ENCODE data around the gene DPAGT1.

DPAGT1 gene

DNA sequence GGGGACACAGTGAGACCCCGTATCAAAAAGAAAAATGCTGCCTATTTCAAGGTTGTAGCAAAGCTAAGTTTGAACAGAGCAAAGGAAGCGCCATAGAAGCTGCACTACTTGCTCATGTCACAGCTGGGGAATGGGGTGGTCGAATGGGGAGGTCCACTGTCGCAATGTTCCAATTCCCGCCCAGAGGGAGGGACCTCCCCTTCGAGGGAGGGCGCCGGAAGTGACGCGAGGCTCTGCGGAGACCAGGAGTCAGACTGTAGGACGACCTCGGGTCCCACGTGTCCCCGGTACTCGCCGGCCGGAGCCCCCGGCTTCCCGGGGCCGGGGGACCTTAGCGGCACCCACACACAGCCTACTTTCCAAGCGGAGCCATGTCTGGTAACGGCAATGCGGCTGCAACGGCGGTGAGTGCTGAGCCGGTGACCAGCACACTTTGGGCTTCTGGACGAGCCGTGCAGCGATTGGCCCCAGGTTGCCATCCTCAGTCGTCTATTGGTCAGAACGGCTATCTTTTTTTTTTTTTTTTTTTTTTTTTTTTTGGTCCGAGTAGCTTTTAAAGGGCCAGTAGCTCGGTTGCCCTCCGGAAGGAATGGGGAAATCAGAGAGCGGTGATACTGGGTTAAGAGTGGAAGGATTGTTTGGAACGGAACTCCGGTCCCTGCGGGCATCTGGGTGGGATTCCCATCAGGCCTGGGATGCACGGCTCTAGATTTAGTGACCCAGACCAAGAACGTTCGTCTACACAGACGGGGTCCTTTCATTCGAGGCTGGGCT, 16.8 kb downstream of the DPAGT1 start, which contains the start of gene HMBS:
HMBS (plus strand) TSS at position 219 of the 774 bp plus-strand sequence; CDS start at position 372, 153 bp downstream.
- peak within 1 kb of the TSS; percentile 69 to 94 (median 87) for H3K4me3 ChIP-seq (ENCODE audit: control insufficient read depth in 1 of 7, extremely low read depth in 1 of 7, insufficient read depth in 4 of 7, low read depth in 2 of 7, low read length in 6 of 7)
- DNase-seq = peak; percentile 95 to 98 (median 98)
- no peaks in the 10 kb centered on the region for H3K27me3 ChIP-seq (replicated peaks in 2 of 5; ENCODE audit: control insufficient read depth in 4 of 5, insufficient read depth in 5 of 5, low read length in 4 of 5)
- peaks cover 12 to 40% (median 20%) of the 10 kb centered on the region in 4 experiments for H3K36me3 ChIP-seq (ENCODE audit: control insufficient read depth in 4 of 4, insufficient read depth in 4 of 4, low read length in 3 of 4)
- 0% methylated on average over 35 of the region's 45 CpGs for WGBS (ENCODE audit: insufficient coverage)
- H3K27ac ChIP-seq (ENCODE audit: insufficient read depth in 1 of 2, low read depth in 1 of 2, low read length in 2 of 2, poor library complexity in 1 of 2, severe bottlenecking in 2 of 2) = peak within 1 kb of the TSS; percentile 46 to 86
- POLR2A ChIA-PET = interaction anchor here (1.3 to 2.1 kb wide), 2 partner anchors 10 to 17 kb away, joined by 5 to 19 read pairs; partner anchors contain the start of gene VPS11
- peaks cover 14 to 44% (median 34%) of the 10 kb centered on the region in 4 experiments for H3K4me1 ChIP-seq (ENCODE audit: control extremely low read depth in 1 of 4, control insufficient read depth in 4 of 4, insufficient read depth in 4 of 4, low read length in 3 of 4)
- H3K9me3 ChIP-seq (ENCODE audit: control extremely low read depth in 1 of 5, control insufficient read depth in 4 of 5, insufficient read depth in 2 of 5, low read depth in 1 of 5, low read length in 4 of 5) = no peaks in the 10 kb centered on the region
- CTCF ChIA-PET = interaction anchor here (0.6 to 4.9 kb wide), 9 partner anchors 10 to 135 kb away, joined by 3 to 25 read pairs (median 4); partner anchors contain the start of genes DPAGT1 and VPS11

DNA sequence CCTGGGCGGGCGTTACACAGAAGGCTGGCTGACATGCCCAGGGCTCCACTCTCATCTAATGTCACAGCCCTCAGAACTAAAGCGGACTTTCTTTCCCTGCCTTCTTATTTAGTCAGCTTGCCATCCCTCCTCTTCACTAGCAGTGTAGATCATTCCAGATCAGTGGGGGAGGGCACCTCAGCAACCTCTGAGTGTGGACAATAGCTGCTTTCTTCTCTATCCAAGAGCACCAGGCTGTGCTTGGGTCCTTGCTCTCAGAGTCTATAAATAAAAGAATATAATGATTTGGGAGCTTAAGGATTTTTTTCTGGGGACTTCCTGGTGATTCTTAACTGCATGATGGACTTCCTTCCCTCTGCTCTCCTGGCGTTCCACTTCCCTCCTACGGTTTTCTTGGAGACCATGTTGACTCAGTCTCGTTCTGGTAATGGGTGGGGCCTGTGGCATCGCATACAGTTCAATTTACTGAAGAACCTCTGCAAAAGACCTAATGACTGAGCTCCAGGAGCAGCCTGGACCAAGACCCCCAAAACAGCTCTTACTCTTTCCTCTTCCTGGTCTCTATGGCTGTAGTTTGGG, 19.9 kb downstream of the DPAGT1 start:
- no peaks in the 10 kb centered on the region for H3K27me3 ChIP-seq (replicated peaks in 2 of 5; ENCODE audit: control insufficient read depth in 4 of 5, insufficient read depth in 5 of 5, low read length in 4 of 5)
- no peak overlapping the region for H3K27ac ChIP-seq (ENCODE audit: insufficient read depth in 1 of 2, low read depth in 1 of 2, low read length in 2 of 2, poor library complexity in 1 of 2, severe bottlenecking in 2 of 2)
- H3K36me3 ChIP-seq (ENCODE audit: control insufficient read depth in 4 of 4, insufficient read depth in 4 of 4, low read length in 3 of 4) = peaks cover 14 to 58% (median 46%) of the 10 kb centered on the region in 4 experiments
- no peak overlapping the region for H3K4me3 ChIP-seq (ENCODE audit: control insufficient read depth in 1 of 7, extremely low read depth in 1 of 7, insufficient read depth in 4 of 7, low read depth in 2 of 7, low read length in 6 of 7)
- H3K9me3 ChIP-seq (ENCODE audit: control extremely low read depth in 1 of 5, control insufficient read depth in 4 of 5, insufficient read depth in 2 of 5, low read depth in 1 of 5, low read length in 4 of 5) = no peaks in the 10 kb centered on the region
- POLR2A ChIA-PET = interaction anchor here (1.5 kb wide), 1 partner anchor 14 kb away, joined by 4 read pairs; the partner anchor contains the start of gene VPS11
- WGBS (ENCODE audit: insufficient coverage) = 93% methylated on average over 6 of the region's 7 CpGs
- peaks cover 7 to 23% (median 17%) of the 10 kb centered on the region in 4 experiments for H3K4me1 ChIP-seq (ENCODE audit: control extremely low read depth in 1 of 4, control insufficient read depth in 4 of 4, insufficient read depth in 4 of 4, low read length in 3 of 4)
- CTCF ChIA-PET = interaction anchor here (0.5 to 4.9 kb wide), 3 partner anchors 11 to 44 kb away, joined by 3 to 25 read pairs (median 4); a partner anchor contains a TSS
- DNase-seq = no peak

DNA sequence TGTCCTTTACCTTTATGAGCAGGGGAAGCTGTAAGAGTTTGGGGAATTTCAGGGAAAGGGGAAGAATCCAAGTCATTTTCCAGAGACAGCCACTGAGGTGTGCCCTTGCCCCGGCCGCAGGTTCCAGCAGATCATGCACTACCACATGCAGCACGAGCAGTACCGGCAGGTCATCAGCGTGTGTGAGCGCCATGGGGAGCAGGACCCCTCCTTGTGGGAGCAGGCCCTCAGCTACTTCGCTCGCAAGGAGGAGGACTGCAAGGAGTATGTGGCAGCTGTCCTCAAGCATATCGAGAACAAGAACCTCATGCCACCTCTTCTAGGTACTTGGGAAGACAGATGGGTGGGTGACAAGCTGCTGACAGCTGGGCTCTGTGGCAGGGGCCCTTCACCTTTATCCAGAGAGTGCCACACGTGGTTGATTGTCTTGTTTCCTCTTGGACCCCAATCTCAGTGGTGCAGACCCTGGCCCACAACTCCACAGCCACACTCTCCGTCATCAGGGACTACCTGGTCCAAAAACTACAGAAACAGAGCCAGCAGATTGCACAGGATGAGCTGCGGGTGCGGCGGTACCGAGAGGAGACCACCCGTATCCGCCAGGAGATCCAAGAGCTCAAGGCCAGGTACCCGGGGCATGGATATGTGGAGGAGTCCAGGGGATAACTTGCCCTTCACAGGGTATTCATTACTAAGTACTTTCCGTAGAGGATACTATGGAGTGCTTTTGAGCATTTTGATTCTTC, 22.8 kb downstream of the DPAGT1 start:
- CTCF ChIA-PET = interaction anchor here (1.4 to 2.5 kb wide), 4 partner anchors 11 to 16 kb away, joined by 4 to 9 read pairs (median 6); partner anchors contain the start of gene VPS11
- Histone ChIP-seq H3K36me3 (ENCODE audit: control insufficient read depth in 4 of 4, insufficient read depth in 4 of 4, low read length in 3 of 4) (peaks cover 17 to 71% (median 51%) of the 10 kb centered on the region in 4 experiments), H3K27me3 (replicated peaks in 2 of 5; ENCODE audit: control insufficient read depth in 4 of 5, insufficient read depth in 5 of 5, low read length in 4 of 5) (no peaks in the 10 kb centered on the region), H3K4me3 (ENCODE audit: control insufficient read depth in 1 of 7, extremely low read depth in 1 of 7, insufficient read depth in 4 of 7, low read depth in 2 of 7, low read length in 6 of 7) (no peak overlapping the region), H3K9me3 (ENCODE audit: control extremely low read depth in 1 of 5, control insufficient read depth in 4 of 5, insufficient read depth in 2 of 5, low read depth in 1 of 5, low read length in 4 of 5) (no peaks in the 10 kb centered on the region), H3K4me1 (ENCODE audit: control extremely low read depth in 1 of 4, control insufficient read depth in 4 of 4, insufficient read depth in 4 of 4, low read length in 3 of 4) (no peaks in the 10 kb centered on the region), H3K27ac (ENCODE audit: insufficient read depth in 1 of 2, low read depth in 1 of 2, low read length in 2 of 2, poor library complexity in 1 of 2, severe bottlenecking in 2 of 2) (no peak overlapping the region)
- DNase-seq = no peak
- POLR2A ChIA-PET = interaction anchor here (0.6 to 0.8 kb wide), 2 partner anchors 11 to 14 kb away, joined by 4 to 5 read pairs; partner anchors contain the start of gene VPS11
- 99% methylated on average over 18 of the region's 19 CpGs for WGBS (ENCODE audit: insufficient coverage)

DNA sequence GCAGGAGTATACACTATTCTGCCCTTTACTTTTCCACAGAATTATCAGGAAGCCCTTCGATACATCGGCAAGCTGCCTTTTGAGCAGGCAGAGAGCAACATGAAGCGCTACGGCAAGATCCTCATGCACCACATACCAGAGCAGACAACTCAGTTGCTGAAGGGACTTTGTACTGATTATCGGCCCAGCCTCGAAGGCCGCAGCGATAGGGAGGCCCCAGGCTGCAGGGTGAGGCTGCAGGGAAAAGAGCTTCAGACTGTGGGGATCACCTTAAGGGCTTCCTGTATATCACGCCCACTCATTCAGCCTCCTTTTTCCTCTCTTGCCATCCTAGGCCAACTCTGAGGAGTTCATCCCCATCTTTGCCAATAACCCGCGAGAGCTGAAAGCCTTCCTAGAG, 23.8 kb downstream of the DPAGT1 start:
- Histone ChIP-seq H3K27me3 (replicated peaks in 2 of 5; ENCODE audit: control insufficient read depth in 4 of 5, insufficient read depth in 5 of 5, low read length in 4 of 5) (no peaks in the 10 kb centered on the region), H3K27ac (ENCODE audit: insufficient read depth in 1 of 2, low read depth in 1 of 2, low read length in 2 of 2, poor library complexity in 1 of 2, severe bottlenecking in 2 of 2) (no peak overlapping the region), H3K4me3 (ENCODE audit: control insufficient read depth in 1 of 7, extremely low read depth in 1 of 7, insufficient read depth in 4 of 7, low read depth in 2 of 7, low read length in 6 of 7) (no peak overlapping the region), H3K36me3 (ENCODE audit: control insufficient read depth in 4 of 4, insufficient read depth in 4 of 4, low read length in 3 of 4) (peaks cover 26 to 81% (median 58%) of the 10 kb centered on the region in 4 experiments), H3K9me3 (ENCODE audit: control extremely low read depth in 1 of 5, control insufficient read depth in 4 of 5, insufficient read depth in 2 of 5, low read depth in 1 of 5, low read length in 4 of 5) (no peaks in the 10 kb centered on the region), H3K4me1 (ENCODE audit: control extremely low read depth in 1 of 4, control insufficient read depth in 4 of 4, insufficient read depth in 4 of 4, low read length in 3 of 4) (no peaks in the 10 kb centered on the region)
- POLR2A ChIA-PET = interaction anchor here (0.6 kb wide), 1 partner anchor 1207 kb away, joined by 5 read pairs; no protein-coding TSS in a partner anchor
- WGBS (ENCODE audit: insufficient coverage) = 98% methylated on average over 7 of the region's 11 CpGs
- CTCF ChIA-PET = interaction anchor here (1.1 to 2.5 kb wide), 4 partner anchors 11 to 17 kb away, joined by 3 to 8 read pairs (median 4); a partner anchor contains a TSS
- no peak for DNase-seq

DNA sequence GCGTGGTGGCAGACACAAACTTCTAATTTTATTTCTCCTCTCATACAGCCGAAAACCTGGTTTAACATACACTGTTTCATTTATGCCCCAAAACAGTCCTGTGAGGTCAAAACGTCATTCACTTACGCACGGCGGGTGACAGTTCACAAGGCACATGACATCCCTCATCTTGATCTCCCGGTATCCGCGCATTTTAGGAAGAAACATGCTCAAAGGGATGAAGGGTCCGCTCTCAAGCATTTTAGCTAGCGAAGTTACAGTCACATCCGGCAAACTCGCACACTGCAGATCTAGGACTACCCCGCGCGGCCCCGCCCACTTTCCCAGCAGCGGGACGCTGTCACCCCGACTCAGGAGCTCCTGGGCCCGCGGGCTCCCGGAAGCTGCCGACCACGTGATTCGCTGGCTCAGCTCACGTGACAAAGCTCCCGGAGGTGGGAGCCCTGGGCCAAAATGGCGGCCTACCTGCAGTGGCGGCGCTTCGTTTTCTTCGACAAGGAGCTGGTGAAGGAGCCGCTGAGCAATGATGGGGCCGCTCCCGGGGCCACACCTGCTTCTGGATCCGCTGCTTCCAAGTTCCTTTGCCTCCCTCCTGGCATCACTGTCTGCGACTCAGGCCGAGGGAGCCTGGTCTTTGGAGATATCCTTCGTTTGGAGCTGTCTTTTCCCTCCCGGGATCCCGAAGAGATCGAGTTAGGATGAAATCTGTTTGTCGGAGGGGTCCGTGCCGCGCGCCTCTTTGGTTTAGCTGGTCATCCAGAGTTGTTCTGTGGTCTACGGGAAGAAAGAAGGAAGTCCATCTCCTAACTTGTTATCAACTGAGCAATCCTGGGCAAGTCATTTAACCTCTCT, 34.1 kb downstream of the DPAGT1 start, which contains the start of gene VPS11:
VPS11 (plus strand) TSS at position 448 of the 852 bp plus-strand sequence; CDS start at position 454, 6 bp downstream.
- POLR2A ChIA-PET = interaction anchor here (0.7 to 2.5 kb wide), 8 partner anchors 10 to 217 kb away, joined by 3 to 36 read pairs (median 5); partner anchors contain the start of genes HMBS and HYOU1

More for the DNA sequence above, 34.1 kb downstream of the DPAGT1 start, which contains the start of gene VPS11:
- DNase-seq = peak; percentile 97 to 99 (median 98)
- H3K4me3 ChIP-seq (ENCODE audit: control insufficient read depth in 1 of 7, extremely low read depth in 1 of 7, insufficient read depth in 4 of 7, low read depth in 2 of 7, low read length in 6 of 7) = peak within 1 kb of the TSS; percentile 83 to 100 (median 99)
- WGBS (ENCODE audit: insufficient coverage) = under 1% methylated on average over 47 of the region's 49 CpGs
- peak within 1 kb of the TSS; percentile 81 to 95 for H3K27ac ChIP-seq (ENCODE audit: insufficient read depth in 1 of 2, low read depth in 1 of 2, low read length in 2 of 2, poor library complexity in 1 of 2, severe bottlenecking in 2 of 2)
- CTCF ChIA-PET = interaction anchor here (0.6 to 3.9 kb wide), 12 partner anchors 9 to 256 kb away, joined by 3 to 20 read pairs (median 6); partner anchors contain the start of genes DPAGT1, HMBS and HYOU1
- H3K4me1 ChIP-seq (ENCODE audit: control extremely low read depth in 1 of 4, control insufficient read depth in 4 of 4, insufficient read depth in 4 of 4, low read length in 3 of 4) = peaks cover 5 to 28% (median 17%) of the 10 kb centered on the region in 4 experiments
- peaks cover 4 to 29% (median 20%) of the 10 kb centered on the region in 4 experiments for H3K36me3 ChIP-seq (ENCODE audit: control insufficient read depth in 4 of 4, insufficient read depth in 4 of 4, low read length in 3 of 4)
- no peaks in the 10 kb centered on the region for H3K9me3 ChIP-seq (ENCODE audit: control extremely low read depth in 1 of 5, control insufficient read depth in 4 of 5, insufficient read depth in 2 of 5, low read depth in 1 of 5, low read length in 4 of 5)
- H3K27me3 ChIP-seq (replicated peaks in 2 of 5; ENCODE audit: control insufficient read depth in 4 of 5, insufficient read depth in 5 of 5, low read length in 4 of 5) = no peaks in the 10 kb centered on the region

All from common myeloid progenitor, CD34-positive (primary cell).